Tibial nerve (tissue), 4 donors: ENCODE measurements around the gene MARK4. TPM values are rescaled to one million over a fixed set of nuclear protein-coding genes. Genes with fewer than 3 reads are reported as not detected.

ENCODE experiments used
- DNase-seq, 2 donors: peaks; one replicate each; pipeline ENCODE4 v3.0.0-alpha.2; 2019; ENCODE audit warnings: low spot score in 2 of 2
- H3K27ac ChIP-seq, 4 donors: fragments of 200-600 bp; sonication (generic) in 3 of 4; one replicate each; pipeline ENCODE4 v1.5.1; 2017 to 2019; ENCODE audit warnings: mild to moderate bottlenecking in 1 of 4
- H3K27me3 ChIP-seq, 2 donors: fragments of 200-600 bp; sonication (generic) in 1 of 2; one replicate each; pipeline versions ENCODE4 v1.5.1 to v1.6.0; 2017 to 2019
- H3K36me3 ChIP-seq, 3 donors: fragments of 200-600 bp; sonication (generic); one replicate each; pipeline ENCODE4 v1.5.1; 2018 to 2019
- H3K4me1 ChIP-seq, 4 donors: fragments of 200-600 bp; sonication (generic) in 3 of 4; one replicate each; pipeline ENCODE4 v1.5.1; 2017 to 2019
- H3K4me3 ChIP-seq, 4 donors: fragments of 200-600 bp; sonication (generic) in 3 of 4; one replicate each; pipeline ENCODE4 v1.5.1; 2017 to 2019; ENCODE audit warnings: mild to moderate bottlenecking in 1 of 4, moderate library complexity in 1 of 4
- H3K9me3 ChIP-seq, 4 donors: fragments of 200-600 bp; sonication (generic) in 3 of 4; one replicate each; pipeline ENCODE4 v1.5.1; 2017 to 2019
- EP300 ChIP-seq, 2 donors: sonication (generic); formaldehyde crosslinking; IDR thresholded peaks; one replicate each; pipeline ENCODE4 v1.6.1; 2017; ENCODE audit warnings: antibody characterized with exemption in 2 of 2, mild to moderate bottlenecking in 1 of 2
- POLR2A ChIP-seq, 2 donors: fragments of 450-650 bp; IDR thresholded peaks; one replicate each; pipeline ENCODE4 v1.6.1; 2017; ENCODE audit warnings: antibody characterized with exemption in 2 of 2, mild to moderate bottlenecking in 2 of 2, moderate library complexity in 2 of 2
- WGBS, 2 donors: methylation state at CpG; one replicate each; pipeline ENCODE4 v1.1.5; 2018; 5-methylcytosine and 5-hydroxymethylcytosine counted together
- total RNA-seq, 4 donors: library from RNA; depleted of rRNA; stranded (reverse); fragments of >200 nt; gene quantifications; one replicate each; pipeline ENCODE4 v1.1.0, GENCODE V29; 2016
- TF ChIP-seq, protein P1 (sequence below), 5 experiments: fragments of 200-600 bp in 3 of 5; fragments of 450-650 bp in 2 of 5; sonication (generic) in 3 of 5; IDR thresholded peaks; one replicate each; pipeline ENCODE4 v1.5.1; 2016 to 2019; ENCODE audit warnings: antibody characterized with exemption in 5 of 5, mild to moderate bottlenecking in 3 of 5, moderate library complexity in 2 of 5

The MARK4 gene
- 10 to 100 TPM; 12.1 to 34.8 (median 25.9) TPM for total RNA-seq

DNA sequence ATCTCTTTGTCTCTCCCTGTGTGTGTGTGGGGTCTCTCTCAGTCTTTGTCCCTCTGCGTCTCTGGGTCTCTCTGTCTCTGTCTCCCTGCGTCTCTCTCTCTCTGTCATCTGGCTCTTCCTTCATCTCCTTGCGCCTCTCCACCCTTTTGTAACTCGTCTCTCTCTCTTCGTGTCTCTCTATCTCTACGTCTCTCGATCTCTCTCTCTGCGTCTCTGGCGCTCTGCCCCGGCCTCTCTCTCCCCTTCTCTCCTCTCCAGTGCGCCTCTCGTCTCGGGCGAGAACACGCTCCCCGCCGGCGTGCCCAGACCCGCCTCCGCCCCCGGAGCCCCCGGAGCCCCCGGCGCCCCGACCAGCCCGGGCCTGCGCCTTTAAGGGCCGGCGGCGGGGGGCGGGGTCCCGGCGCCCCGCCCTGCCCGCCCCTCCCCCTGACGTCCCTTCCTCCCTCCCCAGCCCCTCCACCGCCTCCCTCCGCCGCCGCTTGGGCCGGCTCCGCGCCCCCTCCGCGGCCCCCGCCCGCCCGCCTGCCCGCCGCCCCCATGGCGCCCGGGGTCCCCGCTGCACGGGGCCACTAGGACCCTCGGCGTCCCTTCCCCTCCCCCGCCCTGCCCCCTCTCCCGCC lies at the start of gene MARK4:
MARK4 (plus strand) TSS at position 440 of the 620 bp plus-strand sequence. CDS start 318 bp downstream, outside the sequence.
- peak in 1 of 2 donors; percentile 29 for DNase-seq
- peak within 1 kb of the TSS; percentile 80 to 99 (median 94) for H3K4me3 ChIP-seq
- H3K27me3 ChIP-seq = no peaks in the 10 kb centered on the region
- H3K4me1 ChIP-seq = peaks cover 0 to 56% (median 25%) of the 10 kb centered on the region in 4 donors
- H3K36me3 ChIP-seq = peaks cover 0 to 9% (median 0%) of the 10 kb centered on the region in 3 donors
- H3K9me3 ChIP-seq = no peaks in the 10 kb centered on the region
- H3K27ac ChIP-seq = peak within 1 kb of the TSS; percentile 77 to 90 (median 84)
- TF ChIP-seq EP300 (IDR thresholded peaks at IDR 0.05) (peak in 1 of 2 donors; percentile 10), POLR2A (IDR thresholded peaks at IDR 0.05) (no peak)
- TF ChIP-seq, protein P1, sequence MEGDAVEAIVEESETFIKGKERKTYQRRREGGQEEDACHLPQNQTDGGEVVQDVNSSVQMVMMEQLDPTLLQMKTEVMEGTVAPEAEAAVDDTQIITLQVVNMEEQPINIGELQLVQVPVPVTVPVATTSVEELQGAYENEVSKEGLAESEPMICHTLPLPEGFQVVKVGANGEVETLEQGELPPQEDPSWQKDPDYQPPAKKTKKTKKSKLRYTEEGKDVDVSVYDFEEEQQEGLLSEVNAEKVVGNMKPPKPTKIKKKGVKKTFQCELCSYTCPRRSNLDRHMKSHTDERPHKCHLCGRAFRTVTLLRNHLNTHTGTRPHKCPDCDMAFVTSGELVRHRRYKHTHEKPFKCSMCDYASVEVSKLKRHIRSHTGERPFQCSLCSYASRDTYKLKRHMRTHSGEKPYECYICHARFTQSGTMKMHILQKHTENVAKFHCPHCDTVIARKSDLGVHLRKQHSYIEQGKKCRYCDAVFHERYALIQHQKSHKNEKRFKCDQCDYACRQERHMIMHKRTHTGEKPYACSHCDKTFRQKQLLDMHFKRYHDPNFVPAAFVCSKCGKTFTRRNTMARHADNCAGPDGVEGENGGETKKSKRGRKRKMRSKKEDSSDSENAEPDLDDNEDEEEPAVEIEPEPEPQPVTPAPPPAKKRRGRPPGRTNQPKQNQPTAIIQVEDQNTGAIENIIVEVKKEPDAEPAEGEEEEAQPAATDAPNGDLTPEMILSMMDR (IDR thresholded peaks at IDR 0.05) = no peak
- WGBS, 2 donors = 0 to 2% methylated on average over 27 to 31 of the region's 58 CpGs

DNA sequence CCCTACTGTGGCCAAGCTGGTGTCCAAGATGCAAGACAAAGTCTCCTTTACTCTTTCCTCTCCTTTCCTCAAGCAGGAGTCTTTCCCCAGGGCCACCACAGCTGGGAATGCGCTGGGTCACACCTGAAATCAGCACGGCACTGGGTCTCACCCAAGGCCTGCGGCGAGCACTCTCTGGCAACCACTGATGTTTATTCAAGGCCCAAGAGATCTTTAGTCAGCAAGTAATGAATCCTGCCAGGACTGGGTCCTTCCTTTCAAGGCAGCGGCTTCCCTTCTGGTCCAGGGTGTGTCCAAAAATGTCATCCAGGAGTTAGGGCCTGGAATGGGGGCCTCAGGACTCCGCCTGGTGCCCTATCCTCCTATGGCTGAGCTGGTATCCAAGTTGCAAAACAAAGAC lies 48.4 kb upstream of the MARK4 start:
- no peak overlapping the region for H3K4me3 ChIP-seq
- WGBS, 2 donors = 70 to 94% methylated on average over 6 of the region's 6 CpGs
- no peak for DNase-seq
- no peaks in the 10 kb centered on the region for H3K9me3 ChIP-seq
- no peak overlapping the region for H3K27ac ChIP-seq
- peaks cover 0 to 6% (median 0%) of the 10 kb centered on the region in 4 donors for H3K4me1 ChIP-seq
- H3K27me3 ChIP-seq = no peaks in the 10 kb centered on the region
- no peaks in the 10 kb centered on the region for H3K36me3 ChIP-seq
- TF ChIP-seq POLR2A (IDR thresholded peaks at IDR 0.05) (no peak), EP300 (IDR thresholded peaks at IDR 0.05) (no peak)
- TF ChIP-seq, protein P1 (IDR thresholded peaks at IDR 0.05) = no peak

DNA sequence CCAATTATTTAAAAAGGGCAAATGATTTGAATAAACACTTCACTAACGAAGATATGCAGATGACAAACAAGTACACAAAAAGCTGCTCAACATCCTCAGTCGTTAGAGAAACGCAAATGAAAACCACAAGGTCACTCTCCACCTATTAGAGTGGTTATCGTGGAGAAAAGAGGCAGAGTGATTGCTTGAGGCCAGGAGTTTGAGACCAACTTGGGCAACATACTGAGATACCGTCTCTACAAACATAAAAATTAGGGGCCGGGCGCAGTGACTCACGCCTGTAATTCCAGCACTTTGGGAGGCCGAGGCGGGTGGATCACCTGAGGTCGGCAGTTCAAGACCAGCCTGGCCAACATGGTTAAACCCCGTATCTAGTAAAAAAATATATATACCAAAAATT lies 45.3 kb upstream of the MARK4 start:
- DNase-seq = no peak
- WGBS, 2 donors = 82% methylated on average over 12 of the region's 12 CpGs
- TF ChIP-seq POLR2A (IDR thresholded peaks at IDR 0.05) (no peak), EP300 (IDR thresholded peaks at IDR 0.05) (no peak)
- TF ChIP-seq, protein P1 (IDR thresholded peaks at IDR 0.05) = no peak

DNA sequence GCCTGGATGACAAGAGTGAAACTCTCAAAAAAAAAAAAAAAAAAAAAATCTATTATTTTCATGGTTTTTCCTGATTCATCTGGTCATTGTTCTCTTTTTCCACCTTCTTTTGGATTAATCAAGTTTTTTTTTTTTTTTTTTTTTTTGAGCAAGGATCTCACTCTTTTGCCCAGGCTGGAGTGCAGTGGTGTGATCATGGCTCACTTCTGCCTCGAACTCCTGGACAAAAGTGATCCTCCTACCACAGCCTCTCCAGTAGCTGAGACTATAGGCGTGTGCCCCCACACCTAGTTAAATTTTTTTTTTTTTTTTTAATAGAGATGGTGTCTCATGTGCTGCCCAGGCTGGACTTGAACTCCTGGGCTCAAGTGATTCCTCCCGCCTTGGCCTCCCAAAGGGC lies 44.7 kb upstream of the MARK4 start:
- DNase-seq = no peak
- Histone ChIP-seq H3K27me3 (no peaks in the 10 kb centered on the region), H3K4me3 (no peak overlapping the region), H3K27ac (no peak overlapping the region), H3K9me3 (no peaks in the 10 kb centered on the region), H3K36me3 (no peaks in the 10 kb centered on the region), H3K4me1 (peaks cover 0 to 6% (median 0%) of the 10 kb centered on the region in 4 donors)
- 90 to 92% methylated on average over 3 of the region's 3 CpGs for WGBS, 2 donors
- TF ChIP-seq POLR2A (IDR thresholded peaks at IDR 0.05) = no peak
- TF ChIP-seq, protein P1 (IDR thresholded peaks at IDR 0.05) = no peak
- no peak for TF ChIP-seq EP300 (IDR thresholded peaks at IDR 0.05)

More for the DNA sequence above, 45.3 kb upstream of the MARK4 start:
- Histone ChIP-seq H3K4me1 (peaks cover 0 to 6% (median 0%) of the 10 kb centered on the region in 4 donors), H3K27me3 (no peaks in the 10 kb centered on the region), H3K4me3 (no peak overlapping the region), H3K36me3 (no peaks in the 10 kb centered on the region), H3K9me3 (no peaks in the 10 kb centered on the region), H3K27ac (no peak overlapping the region)

DNA sequence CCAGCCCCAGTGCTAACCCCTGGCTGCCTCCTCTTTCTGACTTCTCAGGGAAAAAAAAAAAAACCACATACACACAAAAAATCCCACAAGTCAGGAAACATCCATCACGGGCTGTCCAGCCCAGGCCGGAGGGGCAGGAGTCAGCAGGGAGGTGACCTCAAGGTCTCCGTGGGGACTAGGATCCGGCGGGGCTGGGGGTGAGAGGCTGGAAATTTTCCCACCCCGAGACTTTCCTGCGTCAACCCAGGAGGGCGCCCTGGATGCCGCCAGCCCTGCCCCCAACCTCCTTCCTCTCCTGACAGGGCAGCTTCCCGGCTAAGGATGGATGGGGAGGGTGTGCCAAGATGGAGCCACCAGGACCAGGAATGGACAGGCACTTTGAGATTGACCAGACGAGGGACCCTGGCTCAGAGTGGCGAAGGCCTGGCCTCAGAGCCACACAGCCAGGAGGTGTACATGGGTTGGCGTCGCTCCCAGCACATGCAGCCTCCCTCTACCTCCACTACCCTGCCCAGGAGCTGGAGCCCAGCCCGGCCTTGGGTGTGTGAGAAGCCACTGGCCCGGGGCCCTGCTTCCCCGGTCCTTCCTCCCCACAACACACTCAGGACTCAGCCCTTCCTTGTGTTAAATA lies 39.2 kb upstream of the MARK4 start:
- peak in 1 of 2 donors; percentile 21 for DNase-seq
- Histone ChIP-seq H3K4me1 (peaks cover 0 to 22% (median under 1%) of the 10 kb centered on the region in 4 donors), H3K27me3 (peaks cover 0 to 25% of the 10 kb centered on the region in 2 donors), H3K36me3 (no peaks in the 10 kb centered on the region), H3K4me3 (no peak overlapping the region), H3K9me3 (no peaks in the 10 kb centered on the region), H3K27ac (peak overlapping the region in 2 of 4 donors; percentile 18 to 54)
- WGBS, 2 donors = 19 to 26% methylated on average over 16 of the region's 17 CpGs
- TF ChIP-seq POLR2A (IDR thresholded peaks at IDR 0.05) (no peak), EP300 (IDR thresholded peaks at IDR 0.05) (peak in 1 of 2 donors; percentile 13)
